ENCODE data around the gene CRIM1. TPM values are rescaled to one million over a fixed set of nuclear protein-coding genes. Genes with fewer than 3 reads are reported as not detected.

The CRIM1 gene
- total RNA-seq, 6 experiments from 2014 or later: 731 to 946 (median 839) TPM

DNA sequence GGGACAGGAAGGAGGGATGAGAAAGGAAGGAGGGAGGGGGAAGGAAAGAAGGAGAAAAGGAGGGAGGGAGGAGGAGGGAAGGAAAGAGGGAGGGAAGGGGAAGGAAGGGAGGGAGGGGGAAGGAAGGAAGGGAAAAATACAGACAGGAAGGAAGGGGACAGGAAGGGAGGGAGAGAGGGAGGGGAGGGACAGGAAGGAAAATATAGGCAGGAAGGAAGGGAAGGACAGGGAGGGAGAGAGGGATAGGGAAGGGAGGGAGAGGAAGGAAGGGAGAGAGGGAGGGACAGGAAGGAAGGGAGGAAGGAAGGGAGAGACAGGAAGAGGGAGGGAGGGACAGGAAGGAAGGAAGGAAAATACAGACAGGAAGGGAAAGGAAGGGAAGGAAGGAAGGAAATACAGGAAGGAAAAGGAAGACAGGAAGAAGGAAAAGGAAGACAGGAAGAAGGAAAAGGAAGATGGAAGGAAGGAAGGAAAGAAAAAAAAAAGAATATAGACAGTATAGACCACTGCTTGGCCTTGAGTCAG is 178.8 kb downstream of the CRIM1 start:
- H3K27me3 Mint-ChIP-seq (ENCODE audit: insufficient read depth): peaks cover 73% of the 10 kb centered on the region
- peaks cover 76% of the 10 kb centered on the region for H3K36me3 Mint-ChIP-seq (ENCODE audit: low read depth)
- TF ChIP-seq, protein P1, sequence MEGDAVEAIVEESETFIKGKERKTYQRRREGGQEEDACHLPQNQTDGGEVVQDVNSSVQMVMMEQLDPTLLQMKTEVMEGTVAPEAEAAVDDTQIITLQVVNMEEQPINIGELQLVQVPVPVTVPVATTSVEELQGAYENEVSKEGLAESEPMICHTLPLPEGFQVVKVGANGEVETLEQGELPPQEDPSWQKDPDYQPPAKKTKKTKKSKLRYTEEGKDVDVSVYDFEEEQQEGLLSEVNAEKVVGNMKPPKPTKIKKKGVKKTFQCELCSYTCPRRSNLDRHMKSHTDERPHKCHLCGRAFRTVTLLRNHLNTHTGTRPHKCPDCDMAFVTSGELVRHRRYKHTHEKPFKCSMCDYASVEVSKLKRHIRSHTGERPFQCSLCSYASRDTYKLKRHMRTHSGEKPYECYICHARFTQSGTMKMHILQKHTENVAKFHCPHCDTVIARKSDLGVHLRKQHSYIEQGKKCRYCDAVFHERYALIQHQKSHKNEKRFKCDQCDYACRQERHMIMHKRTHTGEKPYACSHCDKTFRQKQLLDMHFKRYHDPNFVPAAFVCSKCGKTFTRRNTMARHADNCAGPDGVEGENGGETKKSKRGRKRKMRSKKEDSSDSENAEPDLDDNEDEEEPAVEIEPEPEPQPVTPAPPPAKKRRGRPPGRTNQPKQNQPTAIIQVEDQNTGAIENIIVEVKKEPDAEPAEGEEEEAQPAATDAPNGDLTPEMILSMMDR (IDR thresholded peaks at IDR 0.05): no peak
- DNase-seq: no peak
- peaks cover 33% of the 10 kb centered on the region for H3K9me3 Mint-ChIP-seq
- H3K27ac Mint-ChIP-seq: peak overlapping the region; percentile 77
- H3K4me1 Mint-ChIP-seq (ENCODE audit: low read depth): peaks cover 64% of the 10 kb centered on the region
- peak overlapping the region; percentile 59; the same call in 1 of the 2 replicates for H3K4me3 Mint-ChIP-seq

DNA sequence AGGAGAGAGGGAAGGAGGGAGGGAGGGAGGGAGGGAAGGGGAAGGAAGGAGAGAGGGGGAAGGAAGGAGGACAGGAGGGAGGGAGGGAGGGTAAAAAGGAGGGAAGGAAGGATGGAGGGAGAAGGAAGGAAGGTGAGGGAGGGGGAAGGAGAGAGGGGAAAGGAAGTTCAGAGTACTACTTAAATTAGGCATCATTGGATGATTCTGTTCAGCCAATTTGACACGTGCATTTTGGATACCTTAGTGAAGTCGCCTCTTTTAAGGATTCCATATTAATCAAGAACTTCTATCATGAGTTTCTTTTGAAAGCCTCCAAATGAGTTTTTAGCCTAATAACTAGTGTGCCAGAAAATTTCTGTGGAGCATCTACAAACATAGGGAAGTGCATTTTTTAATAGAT is 179.5 kb downstream of the CRIM1 start:
- DNase-seq: no peak
- Mint-ChIP-seq H3K4me1 (ENCODE audit: low read depth) (peaks cover 56% of the 10 kb centered on the region), H3K27ac (peak overlapping the region; percentile 80), H3K4me3 (peak overlapping the region; percentile 18; the same call in 1 of the 2 replicates), H3K36me3 (ENCODE audit: low read depth) (peaks cover 69% of the 10 kb centered on the region), H3K9me3 (peaks cover 33% of the 10 kb centered on the region), H3K27me3 (ENCODE audit: insufficient read depth) (peaks cover 67% of the 10 kb centered on the region)
- TF ChIP-seq, protein P1 (IDR thresholded peaks at IDR 0.05): no peak

DNA sequence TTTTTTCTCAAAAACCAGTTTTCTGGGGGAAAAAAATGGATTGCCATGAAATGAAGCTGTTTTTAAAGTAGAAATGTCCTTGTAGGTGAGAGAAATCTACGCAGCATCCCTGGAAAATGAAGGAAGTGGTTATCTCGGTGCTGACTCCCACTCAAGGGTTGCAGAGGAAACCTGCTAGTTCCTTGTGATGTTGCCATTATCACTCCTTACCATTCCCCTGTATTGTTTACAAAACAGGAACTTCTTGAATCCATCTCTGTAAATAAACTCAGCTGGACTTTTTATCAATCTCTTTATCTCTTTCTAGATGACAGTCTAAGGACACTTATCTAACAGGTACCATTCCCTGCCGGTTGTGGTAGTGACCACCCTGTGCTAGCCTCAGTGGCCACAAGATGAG is 181.2 kb downstream of the CRIM1 start:
- peaks cover 42% of the 10 kb centered on the region for H3K9me3 Mint-ChIP-seq
- DNase-seq: no peak
- H3K36me3 Mint-ChIP-seq (ENCODE audit: low read depth): peaks cover 52% of the 10 kb centered on the region
- H3K4me1 Mint-ChIP-seq (ENCODE audit: low read depth): peaks cover 41% of the 10 kb centered on the region
- peak overlapping the region; percentile 80 for H3K27ac Mint-ChIP-seq
- peaks cover 56% of the 10 kb centered on the region for H3K27me3 Mint-ChIP-seq (ENCODE audit: insufficient read depth)
- TF ChIP-seq, protein P1 (IDR thresholded peaks at IDR 0.05): no peak; the same call in 1 of the 2 replicates
- peak overlapping the region; percentile 33; the same call in 1 of the 2 replicates for H3K4me3 Mint-ChIP-seq

DNA sequence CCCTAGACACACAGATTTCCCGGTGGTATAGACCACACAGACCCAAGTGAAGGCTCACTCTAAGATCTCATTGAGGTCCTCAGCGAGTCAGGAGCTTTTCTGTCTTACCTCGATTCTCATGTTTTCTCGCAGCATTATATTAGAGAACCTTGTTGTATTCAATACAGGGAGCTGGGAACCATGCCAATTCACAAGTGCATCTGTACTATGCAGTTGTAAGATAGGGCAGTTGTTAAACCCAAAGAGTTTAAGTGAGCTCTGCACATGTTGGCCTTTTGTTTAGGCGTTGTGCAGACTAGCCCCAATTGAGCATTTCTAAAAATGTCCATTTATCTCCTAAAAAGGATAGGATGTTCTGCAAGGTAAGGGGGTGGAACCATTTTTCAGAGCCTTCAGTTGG is 182.8 kb downstream of the CRIM1 start:
- DNase-seq: no peak

DNA sequence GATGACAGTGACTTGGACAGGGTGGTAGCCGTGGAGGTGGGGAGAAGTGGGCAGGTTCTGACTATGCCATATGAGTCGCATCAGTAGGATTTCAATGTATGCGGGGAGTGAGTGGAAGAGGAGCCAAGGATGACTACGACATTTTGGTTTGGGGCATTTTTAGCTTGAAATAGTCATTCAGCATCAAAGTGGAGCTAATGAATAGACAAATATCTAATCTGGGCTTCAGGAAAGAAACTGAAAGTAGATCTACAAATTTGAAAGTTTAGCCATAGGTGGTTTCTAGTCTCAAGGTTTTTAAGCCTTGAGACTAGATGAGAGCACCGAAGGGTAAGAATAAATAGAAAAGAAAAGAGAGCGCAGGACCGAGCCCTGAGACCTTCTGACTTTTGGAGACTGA is 184.1 kb downstream of the CRIM1 start:
- H3K4me3 Mint-ChIP-seq: no peak overlapping the region
- H3K27me3 Mint-ChIP-seq (ENCODE audit: insufficient read depth): peaks cover 37% of the 10 kb centered on the region
- DNase-seq: peak; percentile 67
- H3K36me3 Mint-ChIP-seq (ENCODE audit: low read depth): peaks cover 43% of the 10 kb centered on the region
- TF ChIP-seq, protein P1 (IDR thresholded peaks at IDR 0.05): no peak
- H3K4me1 Mint-ChIP-seq (ENCODE audit: low read depth): peaks cover 49% of the 10 kb centered on the region
- H3K27ac Mint-ChIP-seq: no peak overlapping the region
- peaks cover 43% of the 10 kb centered on the region for H3K9me3 Mint-ChIP-seq

More for the DNA sequence above, 182.8 kb downstream of the CRIM1 start:
- Mint-ChIP-seq H3K9me3 (peaks cover 47% of the 10 kb centered on the region), H3K4me3 (peak overlapping the region; percentile 9), H3K27ac (peak overlapping the region; percentile 80), H3K27me3 (ENCODE audit: insufficient read depth) (peaks cover 40% of the 10 kb centered on the region), H3K4me1 (ENCODE audit: low read depth) (peaks cover 36% of the 10 kb centered on the region), H3K36me3 (ENCODE audit: low read depth) (peaks cover 38% of the 10 kb centered on the region)
- TF ChIP-seq, protein P1 (IDR thresholded peaks at IDR 0.05): no peak

Data from HFFc6 (cell line).